Measurements from ENCODE around the gene IL6ST. TPM values are rescaled to one million over a fixed set of nuclear protein-coding genes. Genes with fewer than 3 reads are reported as not detected.

Gene IL6ST
- total and polyA plus RNA-seq, 8 donors = 166 to 464 (median 222) TPM

GRCh38 chr5:55900776-55901175 lies 94.0 kb downstream of the IL6ST start:
- no peaks in the 10 kb centered on the region for H3K36me3 ChIP-seq
- DNase-seq (no peak), ATAC-seq (no peak)
- H3K4me1 ChIP-seq = peaks cover 0 to 15% of the 10 kb centered on the region in 2 donors
- no peak overlapping the region for H3K27ac ChIP-seq
- intact Hi-C loops (cut with DNase I) = no loop called here
- H3K4me3 ChIP-seq = no peak overlapping the region
- no peak for TF ChIP-seq CTCF (IDR thresholded peaks at IDR 0.05)
- no peaks in the 10 kb centered on the region for H3K9me3 ChIP-seq
- no peaks in the 10 kb centered on the region for H3K27me3 ChIP-seq

GRCh38 chr5:55900068-55900467 lies 94.7 kb downstream of the IL6ST start:
- H3K4me1 ChIP-seq = peaks cover 0 to 15% of the 10 kb centered on the region in 2 donors
- ATAC-seq (no peak), DNase-seq (no peak)
- no peak for TF ChIP-seq CTCF (IDR thresholded peaks at IDR 0.05)
- H3K27ac ChIP-seq = no peak overlapping the region
- no peaks in the 10 kb centered on the region for H3K9me3 ChIP-seq
- H3K36me3 ChIP-seq = no peaks in the 10 kb centered on the region
- H3K4me3 ChIP-seq = no peak overlapping the region
- H3K27me3 ChIP-seq = no peaks in the 10 kb centered on the region
- intact Hi-C loops (cut with DNase I) = no loop called here

- no peak for ATAC-seq
- no peaks in the 10 kb centered on the region for H3K36me3 ChIP-seq
- intact Hi-C loops (cut with DNase I) = no loop called here
- H3K27me3 ChIP-seq = no peaks in the 10 kb centered on the region
- no peaks in the 10 kb centered on the region for H3K9me3 ChIP-seq
- H3K4me1 ChIP-seq = peaks cover 0 to 15% of the 10 kb centered on the region in 2 donors
- H3K4me3 ChIP-seq = no peak overlapping the region
- no peak overlapping the region for H3K27ac ChIP-seq
- TF ChIP-seq CTCF (IDR thresholded peaks at IDR 0.05) = no peak
- no peak for DNase-seq
Measured at GRCh38 chr5:55899344-55899743, 95.4 kb downstream of the IL6ST start.

- DNase-seq = peak in 1 of 4 donors; percentile 40
- Histone ChIP-seq H3K27me3 (no peaks in the 10 kb centered on the region), H3K27ac (no peak overlapping the region), H3K4me3 (no peak overlapping the region), H3K9me3 (no peaks in the 10 kb centered on the region), H3K36me3 (no peaks in the 10 kb centered on the region), H3K4me1 (peaks cover 0 to 8% of the 10 kb centered on the region in 2 donors)
- TF ChIP-seq CTCF (IDR thresholded peaks at IDR 0.05) = no peak
- intact Hi-C loops (cut with DNase I) = no loop called here
- no peak for ATAC-seq
Measured at GRCh38 chr5:55897905-55898304, 96.9 kb downstream of the IL6ST start.

- DNase-seq = no peak
- intact Hi-C loops (cut with DNase I) = no loop called here
- no peak for TF ChIP-seq CTCF (IDR thresholded peaks at IDR 0.05)
- H3K4me3 ChIP-seq = no peak overlapping the region
- H3K4me1 ChIP-seq = peaks cover 0 to 8% of the 10 kb centered on the region in 2 donors
- H3K27ac ChIP-seq = no peak overlapping the region
- H3K27me3 ChIP-seq = no peaks in the 10 kb centered on the region
- ATAC-seq = no peak
- no peaks in the 10 kb centered on the region for H3K36me3 ChIP-seq
- H3K9me3 ChIP-seq = no peaks in the 10 kb centered on the region
Measured at GRCh38 chr5:55897206-55897894, 97.4 kb downstream of the IL6ST start.

Measured in left lung (tissue), 10 donors.